Fibroblast of villous mesenchyme (primary cell): ENCODE data around the gene PODNL1. TPM values are rescaled to one million over a fixed set of nuclear protein-coding genes. Genes with fewer than 3 reads are reported as not detected.
A peak's percentile ranks its signal among the peaks of the same experiment; 100 is the strongest.

Experiments used
- DNase-seq: peaks from one replicate; pipeline ENCODE4 v3.0.0-alpha.2; 2010; ENCODE audit warnings: low read depth
- H3K4me3 ChIP-seq: 2 replicates; pipeline ENCODE4 v1.5.1; 2011; ENCODE audit warnings: low read depth, mild to moderate bottlenecking, low read length
- total RNA-seq: library from RNA; depleted of rRNA; stranded (reverse); fragments of >200 nt; gene quantifications from 2 replicates; pipeline ENCODE4 v1.2.3, GENCODE V29; 2012
- TF ChIP-seq, protein P1 (sequence below): IDR thresholded peaks from 2 replicates; pipeline ENCODE4 v1.5.1; 2012; ENCODE audit warnings: low read depth, mild to moderate bottlenecking, low read length; ENCODE audit not compliant: insufficient read depth

The PODNL1 gene, protein sequence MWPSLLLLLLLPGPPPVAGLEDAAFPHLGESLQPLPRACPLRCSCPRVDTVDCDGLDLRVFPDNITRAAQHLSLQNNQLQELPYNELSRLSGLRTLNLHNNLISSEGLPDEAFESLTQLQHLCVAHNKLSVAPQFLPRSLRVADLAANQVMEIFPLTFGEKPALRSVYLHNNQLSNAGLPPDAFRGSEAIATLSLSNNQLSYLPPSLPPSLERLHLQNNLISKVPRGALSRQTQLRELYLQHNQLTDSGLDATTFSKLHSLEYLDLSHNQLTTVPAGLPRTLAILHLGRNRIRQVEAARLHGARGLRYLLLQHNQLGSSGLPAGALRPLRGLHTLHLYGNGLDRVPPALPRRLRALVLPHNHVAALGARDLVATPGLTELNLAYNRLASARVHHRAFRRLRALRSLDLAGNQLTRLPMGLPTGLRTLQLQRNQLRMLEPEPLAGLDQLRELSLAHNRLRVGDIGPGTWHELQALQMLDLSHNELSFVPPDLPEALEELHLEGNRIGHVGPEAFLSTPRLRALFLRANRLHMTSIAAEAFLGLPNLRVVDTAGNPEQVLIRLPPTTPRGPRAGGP
- total RNA-seq: 2.6 TPM in 2 replicates

- TF ChIP-seq, protein P1, sequence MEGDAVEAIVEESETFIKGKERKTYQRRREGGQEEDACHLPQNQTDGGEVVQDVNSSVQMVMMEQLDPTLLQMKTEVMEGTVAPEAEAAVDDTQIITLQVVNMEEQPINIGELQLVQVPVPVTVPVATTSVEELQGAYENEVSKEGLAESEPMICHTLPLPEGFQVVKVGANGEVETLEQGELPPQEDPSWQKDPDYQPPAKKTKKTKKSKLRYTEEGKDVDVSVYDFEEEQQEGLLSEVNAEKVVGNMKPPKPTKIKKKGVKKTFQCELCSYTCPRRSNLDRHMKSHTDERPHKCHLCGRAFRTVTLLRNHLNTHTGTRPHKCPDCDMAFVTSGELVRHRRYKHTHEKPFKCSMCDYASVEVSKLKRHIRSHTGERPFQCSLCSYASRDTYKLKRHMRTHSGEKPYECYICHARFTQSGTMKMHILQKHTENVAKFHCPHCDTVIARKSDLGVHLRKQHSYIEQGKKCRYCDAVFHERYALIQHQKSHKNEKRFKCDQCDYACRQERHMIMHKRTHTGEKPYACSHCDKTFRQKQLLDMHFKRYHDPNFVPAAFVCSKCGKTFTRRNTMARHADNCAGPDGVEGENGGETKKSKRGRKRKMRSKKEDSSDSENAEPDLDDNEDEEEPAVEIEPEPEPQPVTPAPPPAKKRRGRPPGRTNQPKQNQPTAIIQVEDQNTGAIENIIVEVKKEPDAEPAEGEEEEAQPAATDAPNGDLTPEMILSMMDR: peak; percentile 4
- H3K4me3 ChIP-seq: peak within 1 kb of the TSS; percentile 71
- peak; percentile 78 for DNase-seq
Measured at GRCh38 chr19:13938301-13939064, at the start of gene PODNL1. Gene PODNL1, minus strand, starts transcription at chr19:13938417. Its CDS starts 236 bp downstream, at chr19:13938181.

DNA sequence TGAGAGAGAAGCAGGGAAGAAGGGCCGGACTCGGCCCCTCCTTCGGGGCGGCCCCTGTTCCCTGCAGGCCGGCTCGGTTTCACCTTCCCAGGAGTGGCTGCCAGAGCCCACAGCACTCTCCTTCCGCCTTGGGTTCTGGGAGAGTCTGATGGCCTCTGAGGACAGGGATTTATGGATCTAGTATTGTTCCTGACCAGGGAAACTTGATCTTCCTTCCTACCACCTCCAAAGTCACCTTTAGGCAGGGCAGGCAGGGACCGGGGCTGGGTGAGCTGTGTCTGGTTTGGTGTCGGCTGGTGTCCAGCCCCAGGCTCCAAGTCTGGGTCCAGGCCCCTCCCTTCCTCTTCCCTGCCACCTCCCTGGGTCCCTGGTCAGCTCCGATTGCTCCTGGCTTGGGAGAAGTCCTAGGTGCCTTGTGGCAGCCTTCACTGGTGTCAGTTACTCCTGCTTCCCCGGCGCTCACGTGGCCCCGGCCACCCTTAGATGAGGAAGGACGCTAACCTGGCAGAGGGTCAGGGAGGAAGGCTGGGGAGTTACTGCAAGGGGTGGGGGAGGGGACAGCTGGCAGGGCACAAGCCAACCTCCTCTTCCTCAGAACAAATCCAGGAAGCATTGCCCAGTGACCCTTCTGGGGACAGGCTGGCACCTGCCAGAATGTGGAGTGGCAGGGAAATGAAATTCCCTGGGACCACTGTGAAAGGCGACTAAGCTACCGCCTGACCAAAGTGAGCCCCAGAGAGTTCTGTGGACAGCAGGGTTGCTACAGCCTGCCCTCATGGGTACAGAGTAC, 49.1 kb upstream of the PODNL1 start:
- TF ChIP-seq, protein P1: no peak
- no peak for DNase-seq
- no peak overlapping the region for H3K4me3 ChIP-seq

DNA sequence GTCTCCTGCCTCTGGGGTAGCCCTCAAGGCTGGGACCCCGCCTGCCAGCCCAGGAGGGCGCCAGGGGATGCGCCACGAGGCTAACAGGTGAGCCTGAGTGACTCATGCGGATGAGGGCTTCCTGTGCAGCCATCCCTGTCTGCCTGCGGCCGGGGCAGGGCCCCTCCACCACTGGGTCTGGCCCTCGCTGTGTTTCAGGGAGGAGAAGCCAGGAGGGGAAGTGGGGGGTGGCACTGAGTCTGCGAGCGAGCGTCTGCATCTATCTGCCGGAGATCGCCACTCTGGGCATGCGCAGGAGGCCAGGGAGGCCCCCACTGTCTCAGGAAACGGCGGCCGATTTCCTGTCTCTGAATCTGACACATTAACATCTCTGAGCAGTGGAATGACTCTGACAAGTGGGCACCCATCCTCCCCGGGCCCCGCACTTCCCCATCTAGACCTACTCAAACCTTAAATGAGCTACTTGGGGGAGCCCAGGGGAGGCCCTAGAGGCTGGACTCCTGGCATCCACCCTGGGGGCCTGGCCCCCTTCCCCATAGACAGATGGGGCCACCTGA, 48.2 kb upstream of the PODNL1 start:
- peak; percentile 56 for DNase-seq
- TF ChIP-seq, protein P1: no peak
- H3K4me3 ChIP-seq: no peak overlapping the region

- DNase-seq: no peak
- H3K4me3 ChIP-seq: no peak overlapping the region
- TF ChIP-seq, protein P1: no peak
Measured at GRCh38 chr19:13985771-13986347, 47.6 kb upstream of the PODNL1 start.

DNA sequence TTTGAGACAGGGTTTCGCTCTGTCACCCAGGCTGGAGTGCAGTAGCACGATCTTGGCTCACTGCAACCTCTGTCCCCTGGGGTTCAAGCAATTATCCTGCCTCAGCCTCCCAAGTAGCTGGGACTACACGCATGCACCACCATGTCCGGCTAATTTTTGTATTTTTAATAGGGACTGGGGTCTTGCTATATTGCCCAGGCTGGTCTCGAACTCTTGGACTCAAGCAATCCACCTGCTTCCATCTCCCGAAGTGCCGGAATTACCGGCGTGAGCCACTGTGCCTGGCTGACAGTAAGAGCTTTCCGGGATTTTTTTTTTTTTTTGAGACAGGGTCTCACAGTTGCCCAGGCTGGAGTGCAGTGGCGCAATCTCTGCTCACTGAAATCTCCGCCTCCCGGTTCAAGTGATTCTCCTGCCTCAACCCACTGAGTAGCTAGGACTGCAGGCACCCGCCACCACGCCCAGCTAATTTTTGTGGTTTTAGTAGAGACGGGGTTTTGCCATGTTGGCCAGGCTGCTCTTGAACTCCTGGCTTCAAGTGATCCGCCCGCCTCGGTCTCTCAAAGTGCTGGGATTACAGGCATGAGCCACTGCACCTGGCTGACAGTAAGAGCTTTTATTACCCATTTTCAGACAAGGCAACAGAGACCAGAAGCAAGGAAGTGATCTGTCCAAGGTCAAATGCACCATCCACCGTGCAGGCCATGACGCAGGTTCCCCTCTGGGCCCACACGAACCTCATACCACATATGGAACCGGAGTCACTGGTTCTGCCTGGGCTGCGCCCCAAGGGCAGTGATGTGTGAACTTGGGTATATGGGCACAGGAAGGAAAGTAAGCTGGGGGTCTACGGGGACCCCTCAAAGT, 46.9 kb upstream of the PODNL1 start:
- peak; percentile 71 for DNase-seq
- no peak overlapping the region for H3K4me3 ChIP-seq
- TF ChIP-seq, protein P1: no peak
